DMS53 (cell line): Measurements from ENCODE around the gene R3HDM2.
A peak's percentile ranks its signal among the peaks of the same experiment; 100 is the strongest.
"Not testable (repeated sequence)": the region's sequence is repeated elsewhere in the genome, so short reads cannot be mapped to it uniquely, and the experiment has no call there.

Experiments used
- DNase-seq: peaks from one replicate; lab custom pipeline; 2025; lab: John Stamatoyannopoulos, UW

R3HDM2 gene

DNA sequence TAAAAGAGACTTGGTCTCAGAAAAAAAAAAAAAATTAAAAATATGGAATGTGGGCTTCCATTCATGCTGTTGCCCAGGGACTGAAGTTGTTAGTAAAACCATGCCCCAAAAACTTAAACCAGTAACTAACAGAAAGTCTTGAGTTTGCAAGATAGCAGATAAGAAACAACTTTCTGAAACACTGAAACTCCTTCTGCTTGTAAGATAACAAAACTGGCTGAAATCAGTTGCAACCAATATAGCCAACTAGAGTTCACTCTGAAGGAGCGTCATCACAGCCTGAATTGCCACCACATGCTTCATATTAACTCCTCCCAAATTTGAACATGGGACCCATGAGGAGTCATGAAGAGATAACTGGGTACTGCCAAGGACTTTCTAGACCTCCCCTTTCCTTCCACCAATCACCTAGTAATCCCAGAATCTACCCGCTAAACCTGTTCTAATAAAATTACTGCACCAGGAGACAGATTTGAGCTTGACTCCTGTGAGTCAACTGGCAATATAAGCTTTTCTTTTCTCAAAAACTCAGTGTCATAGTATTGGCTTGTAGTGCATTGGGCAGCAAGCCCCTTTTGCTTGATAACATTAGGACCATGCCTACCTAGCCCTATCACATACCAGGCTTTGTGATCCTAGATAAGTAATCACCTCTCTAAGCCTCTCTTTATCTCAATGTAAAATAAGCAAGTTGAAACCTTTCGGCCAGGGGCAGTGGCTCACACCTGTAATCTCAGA lies 53.6 kb downstream of the R3HDM2 start:
- no peak for DNase-seq

DNA sequence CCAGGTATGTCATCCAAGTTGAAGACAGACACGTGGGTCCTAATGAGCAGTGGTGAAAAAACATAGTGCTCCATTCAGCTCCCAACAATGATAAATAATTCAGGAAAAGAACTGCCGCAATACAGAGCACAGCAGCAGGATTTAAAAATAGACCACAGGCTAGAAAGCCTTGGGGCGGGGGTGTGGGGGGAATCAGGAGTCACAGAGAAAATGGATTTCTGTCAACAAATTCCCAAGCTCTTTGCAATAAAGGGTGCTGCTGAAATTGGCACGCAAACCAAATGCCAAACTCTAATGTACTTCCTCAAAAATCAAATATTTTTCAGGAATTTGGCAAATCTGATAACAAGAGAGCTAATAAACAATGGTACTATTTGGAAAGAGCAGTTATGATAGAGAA lies 58.6 kb downstream of the R3HDM2 start:
- no peak for DNase-seq

DNA sequence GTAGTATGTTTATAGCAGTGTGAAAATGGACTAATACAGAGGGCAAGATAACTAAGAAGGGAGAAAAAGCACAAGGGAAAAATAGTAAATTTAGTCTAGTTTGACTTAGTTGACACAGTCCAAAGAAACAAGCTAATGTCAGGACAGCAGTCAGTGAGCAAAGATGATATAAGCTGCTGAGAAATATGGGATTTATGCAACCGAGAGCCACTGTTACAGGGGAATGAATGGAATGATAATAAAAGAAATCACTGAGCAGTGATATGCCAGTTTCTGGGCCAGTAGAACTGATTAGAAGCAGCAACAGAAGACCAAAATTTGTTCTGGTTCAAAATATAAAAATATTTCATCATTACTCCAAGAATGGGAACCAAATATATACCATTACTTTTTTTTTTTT lies 60.1 kb downstream of the R3HDM2 start:
- no peak for DNase-seq

DNA sequence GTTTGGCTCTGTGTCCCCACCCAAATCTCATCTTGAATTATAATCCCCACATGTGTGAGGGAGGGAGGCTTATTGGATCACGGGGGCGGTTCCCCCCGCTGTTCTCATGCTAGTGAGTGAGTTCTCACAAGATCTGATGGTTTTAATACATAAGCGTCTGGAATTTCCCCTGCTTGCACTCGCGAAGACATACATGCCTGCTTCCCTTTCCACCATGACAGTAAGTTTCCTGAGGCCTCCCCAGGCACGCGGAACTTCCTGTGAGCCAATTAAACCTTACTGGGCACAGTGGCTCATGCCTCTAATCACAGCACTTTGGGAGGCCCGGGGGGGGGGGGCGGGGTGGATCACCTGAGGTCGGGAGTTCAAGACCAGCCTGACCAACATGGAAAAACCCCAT lies 60.8 kb downstream of the R3HDM2 start:
- no peak for DNase-seq

DNA sequence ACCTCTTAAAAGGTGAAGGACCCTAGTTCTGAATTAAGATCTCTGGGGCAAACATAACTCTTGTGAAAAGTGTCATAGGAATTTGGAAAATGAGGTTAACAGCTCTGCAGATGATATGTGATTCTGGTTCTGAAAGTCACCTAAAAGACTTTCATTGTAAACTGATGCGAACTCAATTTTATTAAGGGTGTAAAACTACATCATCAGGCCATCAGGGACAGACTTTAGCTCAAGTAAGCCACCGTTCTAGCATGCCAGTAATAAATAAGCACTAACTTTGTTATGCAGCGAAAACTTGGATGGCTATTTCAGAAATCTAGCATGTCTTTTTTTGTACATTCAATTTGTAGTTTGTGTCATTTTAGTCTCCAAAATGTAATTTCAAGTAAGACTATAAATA lies 61.6 kb downstream of the R3HDM2 start:
- no peak for DNase-seq

DNA sequence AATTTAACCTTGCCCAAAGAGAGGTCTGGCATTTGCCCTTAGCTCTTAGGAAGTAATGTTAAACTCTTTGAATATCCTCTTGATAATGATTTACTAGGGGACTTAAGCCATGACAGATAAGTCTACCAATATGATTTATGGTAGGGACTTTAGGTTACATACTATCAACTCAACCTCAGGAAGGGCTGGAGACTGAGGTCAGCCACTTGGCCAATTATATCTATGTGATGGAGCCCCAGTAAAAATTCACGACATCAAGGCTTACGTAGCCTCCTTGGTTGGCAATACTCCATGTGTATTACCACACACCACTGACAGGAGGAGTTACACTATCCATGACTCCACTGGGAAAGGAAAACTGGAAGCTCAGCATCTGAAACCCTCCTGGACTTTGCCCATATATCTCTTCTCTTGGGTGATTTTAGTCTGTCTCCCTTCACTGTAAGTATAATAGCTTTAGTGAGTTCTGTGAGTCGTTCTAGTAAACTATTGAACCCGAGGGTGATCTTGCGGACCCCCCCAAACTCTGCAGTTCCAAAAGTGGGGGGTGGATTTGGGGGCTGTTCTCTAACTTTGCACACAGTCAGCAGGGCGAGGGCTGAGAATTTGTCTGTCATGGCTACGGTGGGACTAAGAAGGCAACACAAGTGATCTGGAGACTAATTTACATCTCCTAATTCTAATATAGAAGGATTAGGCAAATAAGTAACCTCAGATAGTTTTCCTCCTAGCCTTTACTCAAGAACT lies 62.3 kb downstream of the R3HDM2 start:
- peak; percentile 21 for DNase-seq

DNA sequence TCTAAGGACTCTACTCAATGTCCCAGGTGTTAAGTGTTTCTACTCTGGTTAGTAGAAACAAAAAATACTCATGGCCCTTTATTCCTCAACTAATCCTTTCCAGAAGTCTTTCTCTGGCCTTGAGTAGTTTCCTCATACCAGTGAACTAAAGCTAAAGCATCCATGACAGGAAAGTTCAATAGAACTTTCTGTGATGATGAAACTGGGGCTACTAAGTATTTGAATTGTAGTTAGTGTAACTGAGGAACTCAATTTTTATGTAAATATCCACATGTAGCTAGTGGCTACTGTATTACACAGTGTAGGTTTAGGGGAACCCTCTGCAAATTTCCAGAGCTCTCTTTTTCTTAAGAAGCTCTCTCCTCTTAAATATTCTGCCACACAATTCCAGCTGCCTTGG lies 63.7 kb downstream of the R3HDM2 start:
- DNase-seq: no peak

DNA sequence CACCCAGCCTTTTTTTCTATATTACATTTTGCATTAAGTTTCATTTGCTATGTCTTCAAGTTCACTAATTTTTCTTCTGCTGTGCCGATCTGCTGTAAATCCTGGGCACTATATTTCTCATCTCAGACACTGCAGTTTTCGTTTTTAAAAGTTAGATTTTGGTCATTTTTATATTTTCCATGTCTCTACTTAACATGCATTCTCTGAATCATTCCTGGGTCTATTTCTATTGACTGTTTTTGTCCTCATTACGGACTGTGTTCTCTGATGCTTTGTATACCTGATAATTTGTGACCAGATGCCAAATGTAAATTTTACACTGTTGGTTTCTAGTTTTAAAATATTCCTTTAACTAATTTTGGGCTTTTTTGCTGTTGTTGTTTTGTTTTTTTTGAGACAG lies 64.5 kb downstream of the R3HDM2 start:
- no peak for DNase-seq

DNA sequence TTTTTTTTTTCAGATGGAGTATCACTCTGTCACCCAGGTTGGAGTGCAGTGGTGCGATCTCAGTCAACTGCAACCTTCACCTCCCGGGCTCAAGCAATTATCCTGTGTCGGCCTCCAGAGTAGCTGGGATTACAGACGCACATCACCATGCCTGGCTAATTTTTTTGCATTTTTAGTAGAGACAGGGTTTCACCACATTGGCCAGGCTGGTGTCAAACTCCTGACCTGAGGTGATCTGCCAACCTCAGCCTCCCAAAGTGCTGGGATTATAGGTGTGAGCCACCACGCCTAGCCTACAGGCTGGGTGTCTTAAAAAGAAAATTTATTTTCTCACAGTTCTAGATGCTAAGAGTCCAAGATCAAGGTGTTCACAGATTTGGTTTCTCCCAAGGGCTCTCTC lies 66.7 kb downstream of the R3HDM2 start:
- not testable (repeated sequence) for DNase-seq

DNA sequence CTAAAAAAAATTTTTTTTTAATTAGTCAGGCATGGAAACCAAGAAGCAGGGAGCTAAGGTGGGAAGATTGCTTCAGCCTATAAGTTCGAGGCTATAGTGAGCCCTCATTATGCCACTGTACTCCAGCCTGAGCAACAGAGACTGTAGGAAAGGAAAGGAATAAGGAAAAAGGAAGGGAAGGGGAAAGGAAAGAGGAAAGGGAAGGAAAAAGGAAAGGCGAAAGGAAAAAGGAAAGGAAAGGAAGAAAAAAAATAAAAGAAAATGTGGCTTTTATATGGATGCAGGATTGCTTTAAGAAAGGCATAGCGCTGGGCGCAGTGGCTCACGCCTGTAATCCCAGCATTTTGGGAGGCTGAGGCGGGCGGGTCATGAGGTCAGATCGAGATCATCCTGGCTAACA lies 70.4 kb downstream of the R3HDM2 start:
- DNase-seq: no peak

DNA sequence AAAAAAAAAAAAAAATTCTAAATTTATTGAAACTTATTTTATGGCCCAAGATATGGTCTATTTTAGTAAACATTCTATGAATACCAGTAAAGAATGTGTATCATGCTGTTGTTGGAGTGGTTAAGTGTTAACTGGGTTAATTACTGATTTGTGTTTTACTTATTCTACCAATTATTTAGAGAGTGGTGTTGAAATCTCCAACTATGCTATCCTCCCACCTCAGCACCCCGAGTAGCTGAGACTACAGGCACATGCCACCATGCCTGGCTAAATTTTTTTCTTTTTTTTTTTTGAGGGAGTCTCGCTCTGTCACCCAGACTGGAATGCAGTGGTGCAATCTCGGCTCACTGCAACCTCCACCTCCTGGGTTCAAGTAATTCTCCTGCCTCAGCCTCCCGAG lies 72.2 kb downstream of the R3HDM2 start:
- no peak for DNase-seq

DNA sequence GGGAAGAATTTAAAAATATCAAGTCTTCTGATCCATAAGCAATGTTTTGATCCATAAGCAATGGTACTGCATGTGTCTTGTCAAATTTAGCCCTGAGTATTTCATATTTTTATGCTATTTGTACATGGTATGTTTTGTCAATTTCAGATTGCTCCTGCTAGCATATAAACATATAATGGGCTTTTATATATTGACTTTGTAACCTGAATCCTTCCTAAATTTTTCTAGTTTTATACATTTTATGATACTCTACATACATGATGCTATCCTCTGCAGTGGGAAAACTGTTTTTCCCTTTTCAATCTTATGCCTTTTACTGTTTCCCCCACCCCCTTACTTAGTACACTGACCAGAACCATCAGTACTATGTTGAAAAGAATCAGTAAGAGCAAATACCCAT lies 75.1 kb downstream of the R3HDM2 start:
- DNase-seq: no peak

DNA sequence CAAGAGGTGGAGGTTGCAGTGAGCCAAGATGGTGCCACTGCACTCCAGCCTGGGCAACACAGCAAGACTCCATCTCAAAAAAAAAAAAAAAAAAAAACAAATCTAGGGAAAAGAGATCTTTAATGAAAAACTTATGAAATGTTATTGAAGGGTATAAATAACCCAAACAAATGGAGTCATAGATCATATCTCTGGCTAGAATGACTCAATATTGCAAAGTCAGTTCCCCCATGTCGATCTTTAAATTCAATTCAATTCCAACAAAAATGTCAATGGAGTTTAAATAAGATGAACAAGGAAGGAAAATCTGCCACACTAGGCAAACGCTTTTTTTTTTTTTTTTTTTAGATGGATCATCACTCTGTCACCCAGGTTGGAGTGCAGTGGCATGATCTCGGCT lies 78.7 kb downstream of the R3HDM2 start:
- DNase-seq: no peak

DNA sequence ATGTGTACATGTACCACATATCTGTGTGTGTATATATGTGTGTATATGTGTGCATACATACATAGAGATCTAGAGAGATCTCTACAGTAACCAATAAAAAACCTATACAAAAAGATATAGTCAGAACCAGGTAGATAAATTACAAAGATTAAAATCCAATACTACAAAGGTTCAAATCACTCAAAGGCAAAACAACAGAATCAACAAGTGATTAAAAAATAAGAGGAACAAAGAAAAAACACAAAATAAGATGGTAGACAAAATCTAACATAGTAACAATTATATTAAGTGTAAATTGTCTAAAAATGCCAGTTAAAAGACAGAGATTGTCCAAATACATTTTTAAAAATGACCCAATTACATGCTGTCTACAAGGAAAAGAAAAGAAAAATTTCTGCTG lies 83.6 kb downstream of the R3HDM2 start:
- DNase-seq: no peak

DNA sequence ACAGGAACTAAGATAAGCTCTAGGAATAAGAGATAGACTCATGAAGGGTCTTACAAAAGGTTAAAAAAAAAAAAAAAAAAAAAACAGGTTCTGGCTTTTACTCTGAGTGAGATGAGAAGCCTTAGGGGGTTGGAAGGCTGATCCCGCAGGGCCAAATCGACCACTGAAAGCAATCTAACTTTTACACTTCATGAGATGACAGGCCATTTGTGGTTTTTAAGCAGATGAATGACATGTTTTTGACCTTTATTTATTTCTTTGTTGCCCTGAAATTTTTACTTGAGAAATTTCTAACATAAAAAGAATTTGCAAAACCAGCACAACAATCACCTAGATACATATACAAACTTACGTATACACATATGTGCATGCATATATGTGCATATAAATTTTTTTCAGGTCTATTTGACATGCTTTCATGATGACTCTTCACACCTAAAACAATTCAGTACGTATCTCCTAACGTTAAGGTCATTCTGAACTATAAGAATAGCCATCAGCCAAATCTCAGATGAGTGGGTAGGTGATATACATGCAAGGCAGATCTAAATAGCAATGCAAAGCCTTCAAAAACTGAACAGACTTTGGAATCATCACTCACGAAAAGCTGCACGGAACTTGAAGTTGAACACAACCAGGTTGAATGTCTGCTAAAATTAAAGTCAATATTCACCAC lies 87.0 kb downstream of the R3HDM2 start:
- no peak for DNase-seq

DNA sequence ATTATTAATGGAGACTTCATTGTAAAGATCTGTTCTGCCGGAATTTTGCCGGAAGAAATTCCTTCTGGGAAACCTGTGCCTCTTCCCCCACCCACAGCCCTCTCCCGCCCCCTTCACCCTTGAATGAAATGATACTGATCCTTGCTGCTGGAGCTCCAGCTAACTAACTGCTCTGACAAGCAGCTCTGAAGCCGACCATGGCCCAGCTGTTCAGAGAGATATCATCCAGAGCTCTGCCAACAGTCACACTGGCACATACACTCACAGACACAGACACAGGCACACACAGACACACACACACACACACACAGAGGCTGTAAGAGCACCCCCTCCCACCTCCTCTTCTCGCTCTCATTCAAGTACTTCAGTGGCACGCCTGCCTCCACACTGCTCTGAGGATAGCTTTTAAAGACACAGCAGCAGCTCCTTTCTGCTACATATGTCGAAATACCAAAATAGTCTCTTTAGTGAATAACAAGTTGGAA lies 88.6 kb downstream of the R3HDM2 start:
- no peak for DNase-seq

DNA sequence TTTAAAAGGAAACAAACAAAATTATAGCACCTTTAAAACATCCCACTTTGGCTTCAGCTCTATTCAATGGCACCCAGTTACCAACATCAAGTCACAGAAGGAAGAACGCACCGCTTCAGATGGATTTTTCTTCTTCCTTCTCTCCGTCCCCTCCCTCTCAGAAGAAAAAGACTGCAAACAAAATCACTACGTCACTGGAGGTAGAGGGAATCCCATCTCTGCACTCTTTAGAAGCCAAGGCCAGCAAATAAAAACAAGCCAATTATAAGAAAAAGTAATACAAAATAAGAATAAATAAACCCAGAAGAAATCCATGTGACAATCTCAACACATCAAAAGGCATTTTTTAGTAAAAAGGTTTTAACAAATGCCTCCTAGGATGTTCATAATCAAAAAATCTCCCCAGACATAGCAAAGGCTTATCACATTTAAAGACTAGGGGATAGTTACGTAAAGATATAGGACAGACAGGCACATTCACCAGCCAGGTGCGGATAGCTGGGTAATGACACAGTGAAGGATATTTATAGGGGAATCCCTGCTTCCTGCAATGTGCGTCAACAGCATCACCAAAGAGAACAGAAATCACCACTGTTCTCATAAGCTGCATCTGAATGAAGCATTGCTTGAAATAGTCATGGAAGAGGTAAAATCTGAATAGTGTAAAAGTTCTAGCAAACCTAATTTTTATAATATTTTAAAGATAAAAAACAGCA lies 89.4 kb downstream of the R3HDM2 start:
- DNase-seq: no peak

DNA sequence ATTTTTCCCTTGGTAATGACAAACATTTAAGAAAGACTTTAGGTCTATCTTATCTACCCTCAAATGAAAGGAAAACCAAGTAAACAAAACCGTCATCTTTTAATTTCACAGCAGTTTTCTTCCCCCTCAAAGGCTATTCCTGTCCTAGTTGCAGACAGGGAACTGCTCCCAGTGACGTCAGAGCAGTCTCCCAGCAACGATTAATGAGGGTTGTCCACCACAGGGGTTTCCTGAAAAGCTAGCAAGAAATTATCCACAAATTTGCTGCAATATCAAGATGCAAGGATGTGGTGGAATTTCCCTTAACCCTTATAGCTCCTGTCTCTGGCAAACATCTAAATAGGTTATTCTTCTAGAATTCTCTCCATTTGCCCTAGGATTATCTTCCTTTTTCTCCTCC lies 90.7 kb downstream of the R3HDM2 start:
- no peak for DNase-seq

DNA sequence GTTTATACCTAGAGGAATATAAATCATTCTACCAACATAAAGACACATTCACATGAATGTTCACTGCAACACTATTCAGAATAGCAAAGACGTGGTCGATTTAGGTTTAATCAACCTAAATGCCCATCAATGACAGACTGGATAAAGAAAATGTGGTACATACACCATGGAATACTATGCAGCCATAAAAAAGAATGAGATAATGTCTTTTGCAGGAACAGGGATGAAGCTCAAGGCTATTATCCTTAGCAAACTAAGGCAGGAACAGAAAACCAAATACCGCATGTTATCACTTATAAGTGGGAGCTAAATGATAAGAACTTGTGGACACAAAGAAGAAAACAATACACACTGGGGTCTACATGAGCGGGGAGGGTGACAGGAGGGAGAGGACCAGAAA lies 94.5 kb downstream of the R3HDM2 start:
- not testable (repeated sequence) for DNase-seq

DNA sequence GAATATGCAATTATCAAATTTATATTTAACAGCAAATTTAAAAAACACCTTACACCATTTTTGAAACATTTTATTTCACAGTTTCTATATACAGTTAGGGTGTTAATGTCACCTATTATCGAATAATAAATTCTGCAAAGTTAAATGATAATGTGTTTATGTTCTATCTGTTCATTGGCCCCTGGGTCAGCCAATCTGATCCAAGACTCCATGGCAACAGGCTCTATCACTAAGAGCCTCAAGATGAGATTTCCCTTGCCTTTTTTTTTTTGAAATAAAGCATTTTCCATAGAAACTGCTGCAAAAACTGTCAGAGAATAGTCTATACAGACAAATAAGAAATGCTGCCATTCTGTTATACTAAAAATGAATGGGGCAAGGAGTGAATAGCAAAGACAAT lies 96.6 kb downstream of the R3HDM2 start:
- no peak for DNase-seq

DNA sequence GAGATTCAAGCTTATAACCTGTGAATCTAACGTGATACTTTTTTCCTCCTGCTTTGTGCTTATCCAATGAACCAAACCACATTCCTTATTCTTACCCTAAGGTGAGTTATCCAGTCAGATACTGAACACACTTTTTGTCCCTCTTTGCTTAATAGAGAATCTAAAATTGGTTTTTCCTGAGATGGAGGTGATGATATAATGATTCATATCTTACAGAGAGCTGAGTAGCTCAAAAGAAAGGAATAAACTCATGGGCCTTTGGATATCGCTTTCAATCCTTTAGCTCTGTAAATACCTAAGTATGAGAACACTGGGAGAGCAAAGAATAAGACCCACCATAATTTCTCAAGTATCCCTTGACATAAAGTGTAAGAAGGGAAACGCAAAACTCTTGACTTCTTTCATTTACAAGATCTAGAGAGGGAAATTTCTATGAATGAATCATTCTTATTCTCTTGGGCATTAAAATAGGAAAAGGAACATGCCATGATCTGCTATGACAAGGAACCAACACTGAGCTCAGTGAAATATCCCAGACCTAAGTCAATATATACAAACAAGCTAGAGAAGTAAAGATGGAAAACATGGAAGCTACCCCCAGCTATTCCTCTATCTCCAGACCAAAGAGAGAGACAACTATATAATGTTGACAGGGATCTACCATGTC lies 98.1 kb downstream of the R3HDM2 start:
- no peak for DNase-seq

DNA sequence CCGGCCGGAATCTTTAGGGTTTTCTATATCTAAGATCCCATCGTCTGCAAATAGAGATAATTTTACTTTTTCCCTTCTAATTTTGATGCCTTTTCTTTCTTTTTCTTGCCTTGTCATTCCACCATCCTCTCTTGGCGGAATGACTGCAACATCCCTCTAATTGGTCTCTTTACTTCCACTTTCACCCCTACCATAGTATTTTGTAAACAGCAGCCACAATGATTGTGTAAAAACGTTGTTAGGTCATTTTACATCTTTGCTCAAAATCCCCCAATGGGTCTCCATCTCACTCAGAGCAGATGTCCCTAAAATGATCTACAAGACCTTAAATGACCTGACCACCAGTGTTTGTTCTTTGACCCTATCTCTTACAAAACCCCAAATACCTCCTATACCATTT lies 99.9 kb downstream of the R3HDM2 start:
- DNase-seq: no peak
